WI38 (cell line): Measurements from ENCODE around the gene PHF5A.
A peak's percentile ranks its signal among the peaks of the same experiment; 100 is the strongest.

Source experiments
- H3K4me3 ChIP-seq: 2 replicates; pipeline ENCODE4 v1.5.1; 2011; ENCODE audit warnings: low read depth, mild to moderate bottlenecking, control low read depth, low read length
- TF ChIP-seq, protein P1 (sequence below): IDR thresholded peaks from 2 replicates; pipeline ENCODE4 v1.5.1; 2012; ENCODE audit warnings: low read depth, mild to moderate bottlenecking, control low read depth, low read length

PHF5A gene

GRCh38 chr22:41468381-41469217 lies at the start of gene PHF5A, which contains the start of gene ACO2:
Gene PHF5A, minus strand, starts transcription at chr22:41468692. Its CDS starts 39 bp downstream, at chr22:41468653.
Gene ACO2, plus strand, starts transcription at chr22:41469117. Its CDS starts 30 bp downstream, at chr22:41469147.
- TF ChIP-seq, protein P1, sequence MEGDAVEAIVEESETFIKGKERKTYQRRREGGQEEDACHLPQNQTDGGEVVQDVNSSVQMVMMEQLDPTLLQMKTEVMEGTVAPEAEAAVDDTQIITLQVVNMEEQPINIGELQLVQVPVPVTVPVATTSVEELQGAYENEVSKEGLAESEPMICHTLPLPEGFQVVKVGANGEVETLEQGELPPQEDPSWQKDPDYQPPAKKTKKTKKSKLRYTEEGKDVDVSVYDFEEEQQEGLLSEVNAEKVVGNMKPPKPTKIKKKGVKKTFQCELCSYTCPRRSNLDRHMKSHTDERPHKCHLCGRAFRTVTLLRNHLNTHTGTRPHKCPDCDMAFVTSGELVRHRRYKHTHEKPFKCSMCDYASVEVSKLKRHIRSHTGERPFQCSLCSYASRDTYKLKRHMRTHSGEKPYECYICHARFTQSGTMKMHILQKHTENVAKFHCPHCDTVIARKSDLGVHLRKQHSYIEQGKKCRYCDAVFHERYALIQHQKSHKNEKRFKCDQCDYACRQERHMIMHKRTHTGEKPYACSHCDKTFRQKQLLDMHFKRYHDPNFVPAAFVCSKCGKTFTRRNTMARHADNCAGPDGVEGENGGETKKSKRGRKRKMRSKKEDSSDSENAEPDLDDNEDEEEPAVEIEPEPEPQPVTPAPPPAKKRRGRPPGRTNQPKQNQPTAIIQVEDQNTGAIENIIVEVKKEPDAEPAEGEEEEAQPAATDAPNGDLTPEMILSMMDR = no peak
- H3K4me3 ChIP-seq = peak within 1 kb of the TSS; percentile 98

DNA sequence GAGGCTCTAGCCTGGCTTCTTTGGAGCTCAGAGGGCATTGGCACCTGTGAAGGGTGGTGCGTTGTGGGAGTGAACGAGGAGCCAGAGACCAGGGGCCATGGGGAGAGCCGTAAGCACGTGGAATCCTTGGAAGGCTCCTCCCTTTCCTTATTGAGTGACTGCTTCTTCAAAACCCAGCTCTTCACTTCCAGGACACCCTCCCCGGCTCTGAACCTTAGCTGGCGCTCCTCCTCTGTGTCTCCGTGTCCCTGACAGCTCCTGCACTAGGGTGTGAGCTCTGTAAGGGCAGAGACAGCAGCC lies 49.5 kb upstream of the PHF5A start:
- TF ChIP-seq, protein P1 = no peak
- no peak overlapping the region for H3K4me3 ChIP-seq

GRCh38 chr22:41517172-41518047 lies 48.9 kb upstream of the PHF5A start:
- H3K4me3 ChIP-seq = no peak overlapping the region

GRCh38 chr22:41516462-41516861 lies 48.0 kb upstream of the PHF5A start:
- no peak overlapping the region for H3K4me3 ChIP-seq
- TF ChIP-seq, protein P1 = no peak

More at GRCh38 chr22:41517172-41518047, 48.9 kb upstream of the PHF5A start:
- TF ChIP-seq, protein P1 = peak; percentile 92

- no peak overlapping the region for H3K4me3 ChIP-seq
These were observed 44.9 kb upstream of the PHF5A start for GRCh38 chr22:41513391-41513790.

DNA sequence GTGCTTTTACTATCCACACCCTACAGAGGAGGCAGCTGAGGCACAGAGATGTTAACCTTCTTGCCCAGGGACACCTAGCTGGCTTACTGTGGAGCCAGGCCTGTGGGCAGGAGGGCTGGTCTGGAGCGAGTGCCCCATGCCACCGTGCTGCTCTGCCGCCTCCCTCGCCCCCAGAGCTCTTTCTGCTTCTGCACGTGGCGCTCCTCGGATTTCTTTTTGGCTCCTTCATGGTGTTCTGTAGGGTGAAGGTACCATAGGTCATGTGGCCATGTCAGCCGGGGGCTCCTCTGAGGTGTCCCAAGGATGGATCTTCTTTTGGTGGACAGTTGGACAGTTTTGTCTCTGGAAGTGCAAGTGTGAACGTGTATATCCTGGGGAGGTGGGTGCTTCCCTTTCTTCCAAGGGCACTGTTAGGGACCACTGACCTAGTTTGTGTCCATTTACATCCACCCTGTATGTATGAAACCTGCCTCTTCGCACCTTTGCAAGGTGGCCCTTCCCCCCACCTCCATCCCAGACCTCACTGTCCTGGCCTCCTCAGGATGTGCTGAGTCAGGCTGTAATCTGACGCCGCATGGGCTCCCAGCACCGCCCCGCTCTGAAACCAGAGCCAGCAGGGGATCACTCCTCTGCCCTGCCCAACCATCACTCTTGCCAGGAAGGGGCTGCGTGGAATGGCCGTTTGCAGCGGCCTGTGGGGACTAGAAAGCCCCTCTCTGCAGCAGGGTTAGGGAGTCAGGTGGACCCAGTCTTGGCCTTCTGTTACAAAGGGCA lies 44.1 kb upstream of the PHF5A start:
- H3K4me3 ChIP-seq = no peak overlapping the region
- TF ChIP-seq, protein P1 = no peak

More at GRCh38 chr22:41513391-41513790, 44.9 kb upstream of the PHF5A start:
- TF ChIP-seq, protein P1 = no peak
